Adipocyte (in vitro differentiated cells): ENCODE data around the gene SLC31A2.

Experiments
- DNase-seq: peaks from one replicate; pipeline ENCODE4 v3.0.0-alpha.2; 2015; ENCODE audit warnings: low read depth
- H3K27me3 ChIP-seq: replicated peaks from 2 replicates; pipeline ENCODE4 v1.7.0; 2013; ENCODE audit warnings: mild to moderate bottlenecking, low read length, moderate library complexity; ENCODE audit not compliant: control insufficient read depth, insufficient read depth
- H3K36me3 ChIP-seq: 2 replicates; pipeline ENCODE4 v1.7.0; 2013; ENCODE audit warnings: low read length, mild to moderate bottlenecking, moderate library complexity; ENCODE audit not compliant: control insufficient read depth, insufficient read depth, severe bottlenecking
- H3K4me1 ChIP-seq: 2 replicates; pipeline ENCODE4 v1.7.0; 2013; ENCODE audit warnings: mild to moderate bottlenecking, low read length, moderate library complexity; ENCODE audit not compliant: control insufficient read depth, insufficient read depth
- H3K4me3 ChIP-seq: 2 replicates; pipeline ENCODE4 v1.7.0; 2013; ENCODE audit warnings: mild to moderate bottlenecking, low read length, moderate library complexity
- H3K9ac ChIP-seq: 2 replicates; pipeline ENCODE4 v1.7.0; 2013; ENCODE audit warnings: mild to moderate bottlenecking, low read length, moderate library complexity
- H3K9me3 ChIP-seq: 2 replicates; pipeline ENCODE4 v1.7.0; 2013; ENCODE audit warnings: mild to moderate bottlenecking, low read length, moderate library complexity; ENCODE audit not compliant: control insufficient read depth

SLC31A2 gene

DNA sequence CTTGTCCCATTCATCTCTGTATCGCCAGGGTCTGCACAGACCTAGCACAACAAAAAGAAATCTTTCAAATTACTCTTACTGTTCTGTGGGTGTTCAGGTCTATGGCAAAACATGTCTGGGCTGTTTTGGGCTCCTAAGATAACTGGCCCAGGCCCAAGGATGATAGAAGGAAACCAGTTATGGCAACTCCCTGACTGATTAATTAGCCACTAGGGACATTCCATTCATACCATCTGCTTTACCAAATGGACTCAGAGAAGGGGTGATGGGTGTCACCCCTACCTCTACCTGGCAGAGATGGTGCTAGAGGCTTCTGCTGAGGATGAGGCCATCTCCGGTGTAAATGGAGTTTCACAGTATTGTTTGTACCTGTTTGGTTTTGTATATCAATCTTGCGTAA, 1.9 kb downstream of the SLC31A2 start:
- Histone ChIP-seq H3K9ac (peak overlapping the region; percentile 92), H3K4me1 (peaks cover 41% of the 10 kb centered on the region), H3K9me3 (no peaks in the 10 kb centered on the region), H3K27me3 (no peaks in the 10 kb centered on the region), H3K36me3 (peaks cover 11% of the 10 kb centered on the region), H3K4me3 (peak overlapping the region; percentile 91)
- no peak for DNase-seq

- no peak overlapping the region for H3K4me3 ChIP-seq
- peaks cover 20% of the 10 kb centered on the region for H3K36me3 ChIP-seq
- peaks cover 41% of the 10 kb centered on the region for H3K4me1 ChIP-seq
- no peak for DNase-seq
- no peak overlapping the region for H3K9ac ChIP-seq
- H3K27me3 ChIP-seq = no peaks in the 10 kb centered on the region
- no peaks in the 10 kb centered on the region for H3K9me3 ChIP-seq
These were observed 2.8 kb downstream of the SLC31A2 start for GRCh38 chr9:113153599-113153998.

GRCh38 chr9:113154471-113154870, 3.7 kb downstream of the SLC31A2 start:
- peak; percentile 8 for DNase-seq
- peaks cover 26% of the 10 kb centered on the region for H3K36me3 ChIP-seq
- peak overlapping the region; percentile 35 for H3K9ac ChIP-seq
- H3K9me3 ChIP-seq = no peaks in the 10 kb centered on the region
- no peaks in the 10 kb centered on the region for H3K27me3 ChIP-seq
- H3K4me3 ChIP-seq = no peak overlapping the region
- peaks cover 41% of the 10 kb centered on the region for H3K4me1 ChIP-seq

DNA sequence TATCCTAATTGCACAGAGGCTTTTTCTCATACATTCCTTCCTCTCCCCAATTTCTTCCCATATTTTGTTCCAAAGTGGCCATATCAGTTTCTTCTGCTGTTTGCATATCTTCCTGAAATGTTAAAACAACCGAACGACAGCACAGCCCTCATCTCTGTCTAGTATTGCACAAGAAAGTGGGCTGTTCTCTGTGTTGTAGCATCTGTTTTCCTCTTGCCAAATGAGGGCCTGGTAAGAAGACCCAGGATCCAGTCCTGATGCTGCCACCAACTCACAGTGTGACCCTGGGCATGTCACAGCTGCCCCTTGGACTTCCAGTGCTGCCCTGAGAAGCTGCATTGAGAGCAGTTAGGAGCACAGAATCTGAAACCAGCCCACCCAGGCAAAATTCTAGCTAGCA, 4.1 kb downstream of the SLC31A2 start:
- Histone ChIP-seq H3K4me3 (no peak overlapping the region), H3K9me3 (no peaks in the 10 kb centered on the region), H3K36me3 (peaks cover 31% of the 10 kb centered on the region), H3K27me3 (no peaks in the 10 kb centered on the region), H3K9ac (peak overlapping the region; percentile 35), H3K4me1 (peaks cover 41% of the 10 kb centered on the region)
- DNase-seq = peak; percentile 24

- DNase-seq = no peak
- Histone ChIP-seq H3K36me3 (peaks cover 41% of the 10 kb centered on the region), H3K4me1 (peaks cover 37% of the 10 kb centered on the region), H3K27me3 (no peaks in the 10 kb centered on the region), H3K4me3 (no peak overlapping the region), H3K9ac (no peak overlapping the region), H3K9me3 (no peaks in the 10 kb centered on the region)
These were observed 5.2 kb downstream of the SLC31A2 start for GRCh38 chr9:113155911-113156588.

- Histone ChIP-seq H3K4me1 (peaks cover 32% of the 10 kb centered on the region), H3K9ac (no peak overlapping the region), H3K9me3 (no peaks in the 10 kb centered on the region), H3K4me3 (no peak overlapping the region), H3K27me3 (no peaks in the 10 kb centered on the region), H3K36me3 (peaks cover 50% of the 10 kb centered on the region)
- DNase-seq = no peak
These were observed 6.1 kb downstream of the SLC31A2 start for GRCh38 chr9:113156880-113157279.

- H3K36me3 ChIP-seq = peaks cover 65% of the 10 kb centered on the region
- H3K4me3 ChIP-seq = no peak overlapping the region
- peaks cover 17% of the 10 kb centered on the region for H3K4me1 ChIP-seq
- no peak for DNase-seq
- no peaks in the 10 kb centered on the region for H3K27me3 ChIP-seq
- H3K9ac ChIP-seq = no peak overlapping the region
- no peaks in the 10 kb centered on the region for H3K9me3 ChIP-seq
These were observed 7.6 kb downstream of the SLC31A2 start for GRCh38 chr9:113158446-113158845.

- H3K9me3 ChIP-seq = no peaks in the 10 kb centered on the region
- no peaks in the 10 kb centered on the region for H3K27me3 ChIP-seq
- peaks cover 16% of the 10 kb centered on the region for H3K4me1 ChIP-seq
- no peak for DNase-seq
- H3K4me3 ChIP-seq = no peak overlapping the region
- peaks cover 81% of the 10 kb centered on the region for H3K36me3 ChIP-seq
- H3K9ac ChIP-seq = no peak overlapping the region
These were observed 9.8 kb downstream of the SLC31A2 start for GRCh38 chr9:113160571-113160970.

- Histone ChIP-seq H3K9ac (no peak overlapping the region), H3K9me3 (no peaks in the 10 kb centered on the region), H3K4me1 (peaks cover 16% of the 10 kb centered on the region), H3K4me3 (no peak overlapping the region), H3K36me3 (peaks cover 92% of the 10 kb centered on the region), H3K27me3 (no peaks in the 10 kb centered on the region)
- DNase-seq = no peak
These were observed 12.2 kb downstream of the SLC31A2 start for GRCh38 chr9:113163001-113163400.

DNA sequence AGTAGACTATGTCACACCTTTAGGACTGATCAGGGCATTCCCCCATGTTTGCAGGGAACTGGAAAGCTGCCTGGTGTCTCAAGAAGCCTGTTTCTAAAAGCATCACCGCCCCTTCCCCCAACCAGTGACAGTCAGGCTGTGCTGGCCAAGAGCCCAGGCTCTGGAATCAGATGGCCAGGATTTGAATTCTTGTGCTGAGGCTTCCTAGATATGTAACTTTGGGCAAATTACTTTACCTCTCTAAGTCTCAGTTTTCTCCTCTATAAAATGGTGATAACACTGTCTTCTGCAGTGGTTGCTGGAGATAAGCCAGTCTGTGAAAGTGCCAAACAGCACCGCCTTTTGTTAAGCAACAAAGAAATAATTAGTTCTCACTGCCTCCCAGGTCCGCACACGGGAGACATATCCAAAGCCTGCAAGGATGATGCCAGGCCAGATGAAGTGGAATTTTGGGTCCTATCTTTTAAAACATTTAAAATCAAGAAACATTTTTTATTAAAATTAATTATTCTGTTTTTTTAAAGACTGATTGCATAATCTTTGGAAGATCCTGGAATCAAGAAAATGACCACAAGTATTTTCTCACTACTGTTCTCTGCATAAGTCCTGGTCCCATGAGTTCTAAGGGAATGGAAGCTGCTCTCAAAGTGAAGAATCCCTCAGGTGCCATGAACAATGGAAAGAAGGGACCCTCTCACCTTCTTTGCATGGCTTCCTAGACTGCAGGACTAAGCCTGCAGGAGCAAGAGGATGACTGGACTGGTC, 13.9 kb downstream of the SLC31A2 start:
- peaks cover 94% of the 10 kb centered on the region for H3K36me3 ChIP-seq

GRCh38 chr9:113166039-113166438, 15.2 kb downstream of the SLC31A2 start:
- Histone ChIP-seq H3K4me1 (peaks cover 16% of the 10 kb centered on the region), H3K9ac (no peak overlapping the region), H3K36me3 (peaks cover 95% of the 10 kb centered on the region), H3K9me3 (no peaks in the 10 kb centered on the region), H3K27me3 (no peaks in the 10 kb centered on the region), H3K4me3 (no peak overlapping the region)
- no peak for DNase-seq

More for the DNA sequence above, 13.9 kb downstream of the SLC31A2 start:
- peak; percentile 48 for DNase-seq
- Histone ChIP-seq H3K4me3 (no peak overlapping the region), H3K4me1 (peaks cover 16% of the 10 kb centered on the region), H3K9me3 (no peaks in the 10 kb centered on the region), H3K9ac (no peak overlapping the region), H3K27me3 (no peaks in the 10 kb centered on the region)
